PC-3 (cell line): Measurements from ENCODE around the gene BAIAP2L1. TPM values are rescaled to one million over a fixed set of nuclear protein-coding genes. Genes with fewer than 3 reads are reported as not detected.

Experiments
- ATAC-seq: fragments of 200-7000 bp; cut with Tn5 transposase; 2 replicates; pipeline ENCODE4 v1.9.1; 2020; ENCODE audit warnings: mild to moderate bottlenecking, moderate library complexity
- BruUV-seq: library from RNA; stranded (reverse); fragments of 400-500 nt; replicated peaks from 2 replicates; lab custom pipeline; 2021; lab: Mats Ljungman, UMichigan
- CTCF ChIA-PET: fragments of 300-600 bp; sonication (Branson Sonifier 250); formaldehyde crosslinking; loops from one replicate; lab custom pipeline; 2022; ENCODE audit warnings: antibody characterized with exemption; lab: Charles Lee
- POLR2A ChIA-PET: fragments of 300-600 bp; sonication (Branson Sonifier 250); formaldehyde crosslinking; loops from one replicate; lab custom pipeline; 2022; ENCODE audit warnings: antibody characterized with exemption; ENCODE audit not compliant: unreplicated experiment; lab: Charles Lee
- DNase-seq: peaks from one replicate; pipeline ENCODE4 v3.0.0-alpha.2; 2015
- H2AFZ ChIP-seq: fragments of 300-600 bp; sonication (generic); 2 replicates; pipeline ENCODE4 v1.6.0; 2016; ENCODE audit warnings: antibody characterized with exemption, low read length
- H3F3A ChIP-seq: fragments of 300-600 bp; sonication (generic); one replicate; pipeline ENCODE4 v1.6.0; 2017; ENCODE audit warnings: antibody characterized with exemption, low read length, control low read depth, mild to moderate bottlenecking; ENCODE audit not compliant: unreplicated experiment
- H3K27ac ChIP-seq: fragments of 300-600 bp; sonication (generic); 2 replicates; pipeline ENCODE4 v1.5.1; 2016; ENCODE audit warnings: mild to moderate bottlenecking, low read length
- H3K27me3 ChIP-seq: fragments of 300-600 bp; sonication (generic); 2 replicates; pipeline ENCODE4 v1.6.1; 2016; ENCODE audit warnings: low read length, mixed read lengths
- H3K36me3 ChIP-seq: fragments of 300-600 bp; sonication (generic); 2 replicates; pipeline ENCODE4 v1.6.1; 2016; ENCODE audit warnings: low read depth, mixed run types, low read length, mixed read lengths
- H3K4me1 ChIP-seq: fragments of 300-600 bp; sonication (generic); 2 replicates; pipeline ENCODE4 v1.5.1; 2016; ENCODE audit warnings: low read length; ENCODE audit not compliant: insufficient read depth
- H3K4me2 ChIP-seq: fragments of 300-600 bp; sonication (generic); 2 replicates; pipeline ENCODE4 v1.6.0; 2016; ENCODE audit warnings: low read length
- H3K4me3 ChIP-seq: fragments of 300-600 bp; sonication (generic); 2 replicates; pipeline ENCODE4 v1.5.1; 2016; ENCODE audit warnings: mild to moderate bottlenecking, low read length, mixed read lengths
- H3K79me2 ChIP-seq: fragments of 300-600 bp; sonication (generic); 2 replicates; pipeline ENCODE4 v1.6.1; 2017; ENCODE audit warnings: low read length, mixed read lengths
- H3K9ac ChIP-seq: fragments of 300-600 bp; sonication (generic); 2 replicates; pipeline ENCODE4 v1.6.0; 2016; ENCODE audit warnings: mild to moderate bottlenecking, low read length
- H3K9me2 ChIP-seq: fragments of 300-600 bp; sonication (generic); replicated peaks from 2 replicates; pipeline ENCODE4 v1.6.1; 2016; ENCODE audit warnings: mixed run types, low read length, mixed read lengths
- H3K9me3 ChIP-seq: fragments of 300-600 bp; sonication (generic); 2 replicates; pipeline ENCODE4 v1.6.1; 2016; ENCODE audit warnings: low read length, mixed read lengths
- H4K20me1 ChIP-seq: fragments of 300-600 bp; sonication (generic); 2 replicates; pipeline ENCODE4 v1.6.1; 2016; ENCODE audit warnings: low read length, mixed read lengths
- CTCF ChIP-seq: fragments of 300-600 bp; sonication (generic); conservative IDR thresholded peaks from 2 replicates; pipeline ENCODE4 v1.5.1; 2017; ENCODE audit warnings: antibody characterized with exemption, low read depth, mild to moderate bottlenecking, low read length
- EZH2 ChIP-seq: fragments of 300-600 bp; sonication (generic); IDR thresholded peaks from one replicate; pipeline ENCODE4 v1.6.1; 2017; ENCODE audit warnings: antibody characterized with exemption, mild to moderate bottlenecking, low read length; ENCODE audit not compliant: unreplicated experiment
- EZH2phosphoT487 ChIP-seq: fragments of 300-600 bp; sonication (generic); IDR thresholded peaks from 2 replicates; pipeline ENCODE4 v1.6.1; 2018; ENCODE audit warnings: mild to moderate bottlenecking, antibody characterized with exemption, low read length, borderline replicate concordance
- intact Hi-C: fragments of 100-400 bp; cut with micrococcal nuclease; formaldehyde crosslinking; loops from 2 replicates; pipeline ENCODE4 v1.9.0; 2023
- total RNA-seq: library from RNA; depleted of rRNA; stranded (reverse); fragments of >200 nt; gene quantifications from 2 replicates; pipeline ENCODE4 v1.2.3, GENCODE V29; 2014

Gene BAIAP2L1
- total RNA-seq, 1 experiment from 2014 or later, result 18.9 TPM

- Histone ChIP-seq H3K9ac (no peak overlapping the region), H2AFZ (no peak overlapping the region), H3K9me2 (no peaks in the 10 kb centered on the region), H3F3A (no peaks in the 10 kb centered on the region), H3K27me3 (no peaks in the 10 kb centered on the region), H4K20me1 (0 out of 2 replicates have a peak, but pooled peaks cover 3% of the 10 kb centered on the region), H3K27ac (no peak overlapping the region), H3K4me2 (no peak overlapping the region), H3K4me3 (no peak overlapping the region), H3K36me3 (no peaks in the 10 kb centered on the region), H3K9me3 (no peaks in the 10 kb centered on the region), H3K4me1 (no peaks in the 10 kb centered on the region), H3K79me2 (peaks cover 30% of the 10 kb centered on the region)
- DNase-seq, result peak; percentile 2
- POLR2A ChIA-PET, result no interaction called here
- CTCF ChIA-PET, result no interaction called here
- peak; percentile 75; the same call in 1 of the 2 replicates for ATAC-seq
- TF ChIP-seq EZH2, result no peak
- TF ChIP-seq EZH2phosphoT487, result no peak
- TF ChIP-seq CTCF, result peak; percentile 38; the same call in 1 of the 2 replicates
- BruUV-seq, result no TSS peak
- intact Hi-C loops, result no loop called here
Measured at GRCh38 chr7:98322331-98323270, 78.3 kb downstream of the BAIAP2L1 start.

GRCh38 chr7:98321301-98321700 lies 79.6 kb downstream of the BAIAP2L1 start:
- no peaks in the 10 kb centered on the region for H3F3A ChIP-seq
- H3K36me3 ChIP-seq, result peaks cover 10% of the 10 kb centered on the region
- no peak overlapping the region for H3K27ac ChIP-seq
- no peaks in the 10 kb centered on the region for H3K4me1 ChIP-seq
- H4K20me1 ChIP-seq, result 0 out of 2 replicates have a peak, but pooled peaks cover 3% of the 10 kb centered on the region
- POLR2A ChIA-PET, result no interaction called here
- BruUV-seq, result no TSS peak
- no peak overlapping the region for H3K4me2 ChIP-seq
- H3K9me2 ChIP-seq, result no peaks in the 10 kb centered on the region
- no peak for DNase-seq
- no peaks in the 10 kb centered on the region for H3K27me3 ChIP-seq
- no peak for ATAC-seq
- H3K9ac ChIP-seq, result no peak overlapping the region
- CTCF ChIA-PET, result no interaction called here
- intact Hi-C loops, result no loop called here
- H3K4me3 ChIP-seq, result no peak overlapping the region
- no peak overlapping the region for H2AFZ ChIP-seq
- no peaks in the 10 kb centered on the region for H3K9me3 ChIP-seq
- TF ChIP-seq EZH2 (no peak), EZH2phosphoT487 (no peak), CTCF (no peak)
- H3K79me2 ChIP-seq, result peaks cover 27% of the 10 kb centered on the region

GRCh38 chr7:98319176-98319575 lies 81.7 kb downstream of the BAIAP2L1 start:
- DNase-seq, result no peak
- intact Hi-C loops, result no loop called here
- no peak for ATAC-seq
- Histone ChIP-seq H4K20me1 (0 out of 2 replicates have a peak, but pooled peaks cover 3% of the 10 kb centered on the region), H2AFZ (no peak overlapping the region), H3K9me3 (no peaks in the 10 kb centered on the region), H3K4me3 (no peak overlapping the region), H3K9me2 (no peaks in the 10 kb centered on the region), H3K9ac (no peak overlapping the region), H3K36me3 (peaks cover 13% of the 10 kb centered on the region), H3K79me2 (peaks cover 21% of the 10 kb centered on the region), H3K4me1 (no peaks in the 10 kb centered on the region), H3K27ac (no peak overlapping the region), H3F3A (no peaks in the 10 kb centered on the region), H3K4me2 (no peak overlapping the region), H3K27me3 (no peaks in the 10 kb centered on the region)
- no TSS peak for BruUV-seq
- TF ChIP-seq EZH2phosphoT487 (no peak), CTCF (no peak), EZH2 (no peak)
- CTCF ChIA-PET, result no interaction called here
- POLR2A ChIA-PET, result no interaction called here
